Gastroesophageal sphincter (tissue), 2 donors: ENCODE measurements around the gene PRF1.

Experiments used
- POLR2A ChIP-seq, 2 donors: fragments of 450-650 bp; IDR thresholded peaks; one replicate each; pipeline ENCODE4 v1.6.1; 2017; ENCODE audit warnings: antibody characterized with exemption in 2 of 2, mild to moderate bottlenecking in 2 of 2, moderate library complexity in 1 of 2
- POLR2AphosphoS5 ChIP-seq: sonication (generic); formaldehyde crosslinking; IDR thresholded peaks from one replicate; pipeline ENCODE4 v1.6.1; 2017; ENCODE audit warnings: antibody characterized with exemption

GRCh38 chr10:70575874-70576802 is 26.4 kb downstream of the PRF1 start:
- TF ChIP-seq POLR2AphosphoS5, result no peak
- TF ChIP-seq POLR2A (IDR thresholded peaks at IDR 0.05), result no peak
